ENCODE results near the gene KRTAP19-7.

KRTAP19-7 gene

DNA sequence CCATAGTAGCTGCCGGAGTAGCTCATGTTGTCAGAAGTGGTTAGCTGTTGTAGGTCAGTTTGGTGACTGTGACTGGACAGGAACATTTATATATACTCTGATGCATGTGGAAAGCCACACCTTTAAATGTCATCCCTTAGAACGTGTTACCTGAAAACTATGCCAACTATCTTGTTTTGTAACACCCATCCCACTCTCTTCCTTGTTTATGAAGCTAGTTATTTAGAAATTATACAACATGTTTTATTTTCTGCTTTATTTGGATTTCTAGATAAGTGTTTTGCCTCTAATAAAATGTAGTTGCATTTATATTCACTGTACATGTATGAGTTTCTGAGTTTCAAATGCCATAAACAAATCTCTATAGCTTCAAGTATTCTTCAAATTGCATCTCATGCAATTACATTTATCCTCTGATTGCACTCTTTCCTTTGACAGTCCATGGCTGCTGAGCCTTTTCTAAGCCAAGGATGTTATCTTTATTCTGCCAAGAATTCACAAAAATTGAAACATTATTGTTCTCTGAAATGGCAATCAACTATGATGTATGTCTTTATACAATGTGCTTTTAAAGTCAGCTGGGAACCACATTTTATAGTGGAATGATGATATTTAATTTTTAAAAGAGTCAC lies at the start of gene KRTAP19-7:
KRTAP19-7 (minus strand) TSS at position 51 of the 632 bp plus-strand sequence; CDS start at position 26, 25 bp downstream.
- in situ Hi-C loops (cut with HindIII; ENCODE audit: low sequenced_read_pairs): no loop called here

DNA sequence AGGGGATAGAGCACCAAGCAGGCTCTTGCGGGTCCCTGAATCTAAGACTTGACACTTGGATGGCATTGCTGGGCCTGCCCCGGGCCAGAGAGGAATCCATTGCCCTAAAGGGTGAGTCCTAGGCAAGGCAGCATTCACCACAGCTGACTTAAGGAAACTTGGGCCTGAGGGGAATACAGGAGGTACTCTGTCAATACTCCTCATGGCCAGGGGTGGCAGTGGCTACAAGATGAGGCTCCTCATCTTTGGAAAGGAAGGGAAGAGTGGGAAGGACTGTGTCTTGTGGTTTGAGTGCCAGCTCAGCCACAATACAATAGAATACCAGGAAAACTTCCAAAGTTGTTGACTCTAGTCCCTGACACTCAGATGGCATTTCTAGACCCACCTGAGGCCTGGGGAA lies 44.9 kb upstream of the KRTAP19-7 start:
- in situ Hi-C loops (cut with HindIII; ENCODE audit: low sequenced_read_pairs): no loop called here

DNA sequence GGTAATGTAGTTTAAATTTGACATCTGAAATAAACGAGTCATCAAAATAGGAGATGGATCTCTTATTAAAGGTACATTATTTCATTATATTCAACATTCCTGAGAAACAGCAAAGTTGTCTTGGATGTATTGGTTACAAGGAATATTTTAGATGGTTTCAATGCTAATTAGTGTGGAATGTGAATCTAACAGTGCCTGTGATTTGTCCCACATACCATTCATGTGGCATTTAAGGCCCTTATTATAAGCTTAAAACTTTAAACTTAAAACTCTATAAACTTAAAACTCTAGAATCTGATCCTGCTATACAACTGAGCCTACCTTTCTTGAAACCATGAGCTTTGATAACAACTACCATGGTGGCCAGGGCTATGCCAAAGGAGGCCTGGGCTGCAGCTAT lies 39.7 kb upstream of the KRTAP19-7 start, which contains the start of gene KRTAP22-1:
KRTAP22-1 (plus strand) TSS at position 301 of the 400 bp plus-strand sequence.
- in situ Hi-C loops (cut with HindIII; ENCODE audit: low sequenced_read_pairs): no loop called here

DNA sequence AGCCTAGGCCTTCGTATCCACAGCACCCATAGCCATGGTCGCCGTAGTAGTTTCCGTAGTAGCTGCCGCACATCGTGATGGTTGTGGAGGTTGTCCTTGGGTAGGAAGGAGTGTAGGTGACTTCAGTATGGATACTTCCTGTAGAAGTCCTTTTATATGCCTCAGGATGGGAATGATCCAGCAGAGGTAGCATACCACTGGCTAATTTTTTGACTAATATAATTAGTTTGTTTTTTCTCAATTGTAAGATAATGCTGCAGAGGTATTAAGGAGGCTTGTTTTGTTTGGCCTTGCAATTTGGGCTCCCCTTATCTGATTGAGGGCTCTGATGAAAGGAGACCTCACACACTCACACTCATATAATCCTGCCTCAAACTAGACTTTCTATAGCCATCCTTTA lies 37.7 kb upstream of the KRTAP19-7 start, which contains the start of gene KRTAP6-2:
KRTAP6-2 (minus strand) TSS at position 101 of the 400 bp plus-strand sequence; CDS start at position 73, 28 bp downstream.
- in situ Hi-C loops (cut with HindIII; ENCODE audit: low sequenced_read_pairs): no loop called here

GRCh38 chr21:30592140-30592539 lies 31.0 kb upstream of the KRTAP19-7 start, which contains the start of gene KRTAP6-3:
TSS of gene KRTAP6-3 (plus strand) at chr21:30592440. CDS start at chr21:30592446, 6 bp downstream.
- in situ Hi-C loops (cut with HindIII; ENCODE audit: low sequenced_read_pairs): no loop called here

GRCh38 chr21:30590297-30590696 lies 29.2 kb upstream of the KRTAP19-7 start, which contains the start of gene KRTAP22-2:
TSS of gene KRTAP22-2 (minus strand) at chr21:30590397.
- in situ Hi-C loops (cut with HindIII; ENCODE audit: low sequenced_read_pairs): no loop called here

- in situ Hi-C loops (cut with HindIII; ENCODE audit: low sequenced_read_pairs): no loop called here
Measured at GRCh38 chr21:30582870-30583269, 21.8 kb upstream of the KRTAP19-7 start.

GRCh38 chr21:30580132-30580531 lies 19.0 kb upstream of the KRTAP19-7 start:
- in situ Hi-C loops (cut with HindIII; ENCODE audit: low sequenced_read_pairs): no loop called here

GRCh38 chr21:30579346-30579745 lies 18.2 kb upstream of the KRTAP19-7 start:
- in situ Hi-C loops (cut with HindIII; ENCODE audit: low sequenced_read_pairs): no loop called here

- in situ Hi-C loops (cut with HindIII; ENCODE audit: low sequenced_read_pairs): no loop called here
Measured at GRCh38 chr21:30577766-30578165, 16.7 kb upstream of the KRTAP19-7 start.

- in situ Hi-C loops (cut with HindIII; ENCODE audit: low sequenced_read_pairs): no loop called here
Measured at GRCh38 chr21:30567617-30568016, 6.5 kb upstream of the KRTAP19-7 start.

GRCh38 chr21:30563630-30564029 lies 2.5 kb upstream of the KRTAP19-7 start:
- in situ Hi-C loops (cut with HindIII; ENCODE audit: low sequenced_read_pairs): no loop called here

DNA sequence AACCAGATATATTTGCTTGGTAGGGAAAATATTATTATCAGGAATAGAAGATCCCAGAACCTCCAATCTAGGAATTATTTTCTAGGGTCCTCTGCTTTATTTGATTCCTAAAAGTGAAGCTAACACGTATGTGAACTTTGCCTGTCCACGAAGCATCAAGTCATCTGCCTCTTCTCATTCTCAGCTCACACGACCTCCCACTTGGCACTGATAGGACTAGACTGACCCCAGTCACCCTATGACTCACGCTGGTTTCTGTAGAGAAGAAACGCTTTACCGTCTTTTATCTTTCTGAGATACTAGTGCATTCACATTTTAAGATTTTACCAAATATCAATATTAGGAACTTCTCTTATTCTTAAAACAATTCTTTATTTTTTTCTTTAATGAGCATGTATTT lies 2.0 kb upstream of the KRTAP19-7 start:
- in situ Hi-C loops (cut with HindIII; ENCODE audit: low sequenced_read_pairs): no loop called here

DNA sequence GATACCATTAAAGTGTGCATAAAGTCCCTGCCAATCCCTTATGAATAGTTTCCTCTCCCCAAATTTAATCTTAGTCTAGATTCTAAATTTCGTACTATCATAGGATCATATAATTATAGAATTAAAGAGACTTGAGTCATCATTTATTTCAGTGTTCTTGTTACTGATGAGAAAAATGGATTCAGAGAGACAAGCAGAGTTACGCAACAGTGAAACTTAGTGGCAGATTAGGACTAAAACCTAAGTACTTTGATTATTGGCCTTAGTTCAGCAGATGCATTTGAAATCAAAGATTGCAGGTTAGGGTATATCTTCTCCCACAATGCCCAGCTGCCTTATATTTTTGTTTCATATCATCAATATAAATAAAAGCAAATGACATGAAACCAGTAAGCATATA lies 843 bp upstream of the KRTAP19-7 start:
- in situ Hi-C loops (cut with HindIII; ENCODE audit: low sequenced_read_pairs): no loop called here

DNA sequence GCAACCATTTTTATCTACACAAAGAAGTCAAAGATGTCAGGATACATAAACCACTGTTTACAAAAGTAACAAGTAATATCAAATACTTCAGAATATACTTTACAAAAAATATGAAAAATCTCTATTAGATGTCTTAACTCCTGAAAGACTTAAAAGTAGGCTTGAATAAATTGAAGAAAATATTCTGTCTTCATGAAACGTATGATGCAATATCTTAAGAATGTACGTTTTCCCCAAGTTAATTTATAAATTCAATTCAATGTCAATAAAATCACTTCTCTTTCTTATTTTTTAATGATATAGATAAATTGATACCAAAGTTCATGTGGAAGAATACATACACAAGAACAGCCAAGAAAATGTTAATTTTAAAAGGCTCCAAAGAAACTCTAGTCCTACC lies 6.0 kb downstream of the KRTAP19-7 start:
- in situ Hi-C loops (cut with HindIII; ENCODE audit: low sequenced_read_pairs): no loop called here

GRCh38 chr21:30552782-30553181 lies 8.3 kb downstream of the KRTAP19-7 start:
- in situ Hi-C loops (cut with HindIII; ENCODE audit: low sequenced_read_pairs): no loop called here

DNA sequence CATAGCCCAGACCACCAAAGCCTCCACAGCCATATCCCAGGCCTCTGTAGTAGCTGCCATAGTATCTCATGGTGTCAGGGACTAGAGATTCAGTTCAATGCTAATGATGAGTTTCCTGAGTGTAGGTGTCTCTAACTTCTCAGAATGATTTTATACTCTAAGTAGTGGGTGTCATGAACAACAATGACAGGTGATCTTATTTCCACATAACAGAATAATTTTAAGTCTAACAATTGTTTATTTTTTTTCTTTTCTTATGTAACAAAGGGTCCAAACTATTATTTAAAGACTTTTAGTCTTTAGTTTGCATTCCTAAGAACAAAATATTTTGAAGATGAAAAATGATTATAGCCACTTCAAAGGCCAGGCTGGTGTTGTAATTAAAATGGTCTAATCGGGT lies 19.4 kb downstream of the KRTAP19-7 start, which contains the start of gene KRTAP19-6:
KRTAP19-6 (minus strand) TSS at position 101 of the 400 bp plus-strand sequence; CDS start at position 70, 31 bp downstream.
- in situ Hi-C loops (cut with HindIII; ENCODE audit: low sequenced_read_pairs): no loop called here

- in situ Hi-C loops (cut with HindIII; ENCODE audit: low sequenced_read_pairs): no loop called here
Measured at GRCh38 chr21:30518876-30519275, 42.2 kb downstream of the KRTAP19-7 start.

DNA sequence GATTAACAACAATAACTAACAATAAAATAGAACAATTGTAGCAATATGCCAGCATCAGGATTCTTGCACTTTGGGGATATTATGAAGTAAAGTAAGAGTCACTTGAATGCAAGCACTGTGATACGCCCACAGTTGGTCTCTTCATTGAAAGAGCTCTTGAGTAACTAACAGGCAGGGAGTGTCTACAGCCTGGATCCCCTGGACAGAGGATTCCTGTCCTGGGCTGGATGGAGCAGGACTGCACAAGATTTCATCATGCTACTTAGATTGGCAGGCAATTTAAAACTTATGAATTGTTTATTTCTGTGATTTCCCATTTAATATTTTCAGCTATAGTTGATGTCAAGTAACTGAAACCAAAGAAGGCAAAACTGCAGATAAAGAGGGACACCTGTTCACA lies 45.4 kb downstream of the KRTAP19-7 start:
- in situ Hi-C loops (cut with HindIII; ENCODE audit: low sequenced_read_pairs): no loop called here
